GM12878 (cell line): Measurements from ENCODE around the gene LSP1. TPM values are rescaled to one million over a fixed set of nuclear protein-coding genes. Genes with fewer than 3 reads are reported as not detected.

Source experiments
- BCL3 ChIP-seq: IDR thresholded peaks from 2 replicates; pipeline ENCODE4 v1.6.1; 2011; ENCODE audit warnings: borderline replicate concordance, low read depth, mild to moderate bottlenecking, moderate library complexity, low read length; ENCODE audit not compliant: insufficient read depth, poor library complexity, severe bottlenecking
- BHLHE40 ChIP-seq, 2 experiments: fragments of 450-650 bp in 1 of 2; IDR thresholded peaks; 2 replicates each; pipeline ENCODE4 v1.6.1; 2011 to 2017; ENCODE audit warnings: low read depth in 2 of 2, borderline replicate concordance in 1 of 2, improper control_type of control experiment in 1 of 2, low read length in 1 of 2, mild to moderate bottlenecking in 1 of 2
- CTCF ChIP-seq, 3 experiments: IDR thresholded peaks in 2 of 3; conservative IDR thresholded peaks in 1 of 3; 2 replicates each; pipeline ENCODE4 v1.5.1; 2011; ENCODE audit warnings: low read depth in 3 of 3, low read length in 3 of 3, mild to moderate bottlenecking in 3 of 3, control low read depth in 2 of 3, moderate library complexity in 2 of 3, inconsistent platforms in 1 of 3, mixed read lengths in 1 of 3; ENCODE audit not compliant: control insufficient read depth in 2 of 3, insufficient read depth in 1 of 3; ENCODE audit errors: extremely low read depth in 1 of 3
- DPF2 ChIP-seq: fragments of 450-650 bp; IDR thresholded peaks from 2 replicates; pipeline ENCODE4 v1.6.1; 2017; ENCODE audit warnings: mild to moderate bottlenecking
- ESRRA ChIP-seq: IDR thresholded peaks from 2 replicates; pipeline ENCODE4 v1.6.1; 2012; ENCODE audit warnings: mild to moderate bottlenecking, low read length, improper control_type of control experiment
- EZH2 ChIP-seq: IDR thresholded peaks from 2 replicates; pipeline ENCODE4 v1.6.1; 2012; ENCODE audit warnings: low read depth, mild to moderate bottlenecking, control low read depth, inconsistent platforms, low read length, borderline replicate concordance; ENCODE audit not compliant: control insufficient read depth
- FOS ChIP-seq: IDR thresholded peaks from 3 replicates; pipeline ENCODE4 v1.6.1; 2011; ENCODE audit warnings: borderline replicate concordance; ENCODE audit not compliant: insufficient read length; ENCODE audit errors: extremely low read depth
- FOXM1 ChIP-seq: IDR thresholded peaks from 2 replicates; pipeline ENCODE4 v1.6.1; 2012; ENCODE audit warnings: low read depth, mild to moderate bottlenecking, inconsistent platforms, low read length, moderate library complexity
- IKZF2 ChIP-seq, 2 experiments: fragments of 450-650 bp; IDR thresholded peaks; 2 replicates each; pipeline ENCODE4 v1.6.1; 2017; ENCODE audit warnings: mild to moderate bottlenecking in 2 of 2, moderate library complexity in 2 of 2
- IRF3 ChIP-seq: fragments of 450-650 bp; IDR thresholded peaks from 2 replicates; pipeline ENCODE4 v1.6.1; 2014; ENCODE audit warnings: mild to moderate bottlenecking
- IRF5 ChIP-seq: fragments of 450-650 bp; IDR thresholded peaks from 2 replicates; pipeline ENCODE4 v1.6.1; 2017; ENCODE audit warnings: borderline replicate concordance
- KDM1A ChIP-seq: fragments of 200-600 bp; sonication (generic); IDR thresholded peaks from 2 replicates; pipeline ENCODE4 v1.6.1; 2016; ENCODE audit warnings: borderline replicate concordance
- NFIC ChIP-seq: IDR thresholded peaks from 2 replicates; pipeline ENCODE4 v1.6.1; 2012; ENCODE audit warnings: low read depth, mild to moderate bottlenecking, inconsistent platforms, low read length, moderate library complexity
- NFYA ChIP-seq: IDR thresholded peaks from 2 replicates; pipeline ENCODE4 v1.6.1; 2011; ENCODE audit warnings: low read depth, mild to moderate bottlenecking, low read length, improper control_type of control experiment, borderline replicate concordance
- PML ChIP-seq: IDR thresholded peaks from 2 replicates; pipeline ENCODE4 v1.6.1; 2012; ENCODE audit warnings: low read length, inconsistent platforms
- POLR2A ChIP-seq: IDR thresholded peaks from 2 replicates; pipeline ENCODE4 v1.6.1; 2011; ENCODE audit warnings: low read depth, mild to moderate bottlenecking, low read length
- RAD21 ChIP-seq: IDR thresholded peaks from 2 replicates; pipeline ENCODE4 v1.6.1; 2011; ENCODE audit warnings: mild to moderate bottlenecking, low read depth, low read length, moderate library complexity; ENCODE audit not compliant: insufficient read depth
- SMAD1 ChIP-seq: fragments of 450-650 bp; IDR thresholded peaks from 2 replicates; pipeline ENCODE4 v1.6.1; 2018; ENCODE audit warnings: mild to moderate bottlenecking, low read depth; ENCODE audit not compliant: partially characterized antibody
- SPI1 ChIP-seq: IDR thresholded peaks from 2 replicates; pipeline ENCODE4 v1.6.1; 2011; ENCODE audit warnings: low read depth, mild to moderate bottlenecking, low read length, moderate library complexity, borderline replicate concordance; ENCODE audit not compliant: insufficient read depth
- TBL1XR1 ChIP-seq: IDR thresholded peaks from 2 replicates; pipeline ENCODE4 v1.6.1; 2012; ENCODE audit warnings: low read depth, low read length, improper control_type of control experiment
- TCF12 ChIP-seq: IDR thresholded peaks from 2 replicates; pipeline ENCODE4 v1.6.1; 2011; ENCODE audit warnings: low read depth, mild to moderate bottlenecking, low read length
- TCF3 ChIP-seq: IDR thresholded peaks from 2 replicates; pipeline ENCODE4 v1.6.1; 2012; ENCODE audit warnings: low read depth, mild to moderate bottlenecking, low read length, borderline replicate concordance; ENCODE audit not compliant: insufficient read depth
- ZNF207 ChIP-seq: fragments of 450-650 bp; IDR thresholded peaks from 2 replicates; pipeline ENCODE4 v1.6.1; 2014; ENCODE audit warnings: antibody characterized with exemption, mild to moderate bottlenecking, borderline replicate concordance
- ZNF217 ChIP-seq: fragments of 450-650 bp; IDR thresholded peaks from 2 replicates; pipeline ENCODE4 v1.6.1; 2017; ENCODE audit warnings: antibody characterized with exemption, mild to moderate bottlenecking
- ZNF24 ChIP-seq: fragments of 450-650 bp; IDR thresholded peaks from 2 replicates; pipeline ENCODE4 v1.6.1; 2017; ENCODE audit warnings: antibody characterized with exemption, mild to moderate bottlenecking
- polyA plus RNA-seq, 11 experiments: library from polyadenylated mRNA; depleted of rRNA in 4 of 11; unstranded in 6 of 11; stranded (reverse) in 5 of 11; fragments of >200 nt; fragmentation: Nextera tagmentation in 4 of 11; fragmentation: Illumina TruSeq in 1 of 11; extraction: Ambion mirVana in 4 of 11; extraction: Trizol in 1 of 11; gene quantifications; 1 replicate in 1 of 11; 2 replicates in 10 of 11; pipeline versions ENCODE4 v1.2.1 to v1.2.3, GENCODE V29; 2011 to 2016; ENCODE audit warnings: inconsistent platforms in 2 of 11, missing spikeins in 2 of 11, low read depth in 1 of 11
- total RNA-seq, 4 experiments: library from RNA; depleted of rRNA in 3 of 4; stranded (reverse); fragments of >200 nt in 3 of 4; fragmentation: Illumina TruSeq in 1 of 4; extraction: Trizol in 1 of 4; gene quantifications; 2 replicates each; pipeline versions ENCODE4 v1.2.1 to v1.2.3, GENCODE V29; 2013 to 2021

Gene LSP1
- total and polyA plus RNA-seq, 10 of the 15 experiments (the other 5 are each of a cell fraction or from before 2014, with no cell fraction given): 19.2 to 488 (median 369) TPM

- TF ChIP-seq SMAD1 (no peak), IKZF2 (IDR thresholded peaks at IDR 0.05) (peak; percentile 96 to 97), EZH2 (no peak), SPI1 (peak; percentile 61; the same call in 1 of the 2 replicates), BHLHE40 (IDR thresholded peaks at IDR 0.05; ENCODE audit: borderline replicate concordance in 1 of 2, low read depth in 2 of 2, low read length in 1 of 2) (peak; percentile 68 to 70), TCF3 (no peak), IRF3 (no peak), TCF12 (peak; percentile 85), BCL3 (peak; percentile 89), ZNF217 (no peak), TBL1XR1 (peak; percentile 98), PML (no peak), NFIC (no peak), CTCF (IDR thresholded peaks at IDR 0.05 in 2 of 3, conservative IDR thresholded peaks at IDR 0.05 in 1 of 3; ENCODE audit: control insufficient read depth in 2 of 3, extremely low read depth in 1 of 3, insufficient read depth in 1 of 3, low read depth in 3 of 3, low read length in 3 of 3) (no peak), IRF5 (no peak), FOS (no peak), DPF2 (peak; percentile 91), POLR2A (peak; percentile 27; the same call in 1 of the 2 replicates), KDM1A (no peak), RAD21 (peak; percentile 21; the same call in 1 of the 2 replicates), NFYA (no peak), ZNF24 (no peak), ESRRA (no peak), FOXM1 (no peak), ZNF207 (no peak)
These were observed 2.3 kb downstream of the LSP1 start (continued) for GRCh38 chr11:1854949-1855885.
